HepG2 (cell line): ENCODE measurements around the gene RHOT2. TPM values are rescaled to one million over a fixed set of nuclear protein-coding genes. Genes with fewer than 3 reads are reported as not detected.

Experiments used
- CREB1 ChIP-seq, 2 experiments: fragments of 450-650 bp in 1 of 2; IDR thresholded peaks; 2 replicates each; pipeline ENCODE4 v1.6.1; 2016 to 2017; ENCODE audit warnings: control low read depth in 1 of 2, mild to moderate bottlenecking in 1 of 2, missing compliant biosample characterization in 1 of 2, missing genetic modification characterization in 1 of 2
- GATAD1 ChIP-seq: IDR thresholded peaks from 2 replicates; pipeline ENCODE4 v1.6.1; 2016; ENCODE audit warnings: missing genetic modification reagents, missing compliant biosample characterization
- KLF11 ChIP-seq: IDR thresholded peaks from 2 replicates; pipeline ENCODE4 v1.6.1; 2016; ENCODE audit warnings: missing compliant biosample characterization
- KMT2B ChIP-seq: IDR thresholded peaks from 2 replicates; pipeline ENCODE4 v1.6.1; 2016; ENCODE audit warnings: missing genetic modification reagents, missing compliant biosample characterization
- MAF1 ChIP-seq: sonication (generic); formaldehyde crosslinking; IDR thresholded peaks from 2 replicates; pipeline ENCODE4 v1.5.0; 2020; ENCODE audit warnings: missing genetic modification reagents, borderline replicate concordance
- MTF1 ChIP-seq: sonication (generic); formaldehyde crosslinking; IDR thresholded peaks from 2 replicates; pipeline ENCODE4 v1.5.0; 2020; ENCODE audit warnings: missing genetic modification reagents
- NKX3-1 ChIP-seq: sonication (generic); formaldehyde crosslinking; IDR thresholded peaks from 2 replicates; pipeline ENCODE4 v1.5.0; 2020; ENCODE audit warnings: missing genetic modification reagents
- RORA ChIP-seq: sonication (generic); formaldehyde crosslinking; IDR thresholded peaks from 2 replicates; pipeline ENCODE4 v1.5.0; 2020; ENCODE audit warnings: mild to moderate bottlenecking, missing genetic modification reagents, moderate library complexity
- SNAI1 ChIP-seq: sonication (generic); formaldehyde crosslinking; IDR thresholded peaks from 2 replicates; pipeline ENCODE4 v1.5.0; 2020; ENCODE audit warnings: mild to moderate bottlenecking, missing genetic modification reagents, borderline replicate concordance
- SP5 ChIP-seq: IDR thresholded peaks from 2 replicates; pipeline ENCODE4 v1.6.1; 2016; ENCODE audit warnings: low read depth, borderline replicate concordance
- WIZ ChIP-seq: sonication (generic); formaldehyde crosslinking; IDR thresholded peaks from 2 replicates; pipeline ENCODE4 v1.5.1; 2020; ENCODE audit warnings: mild to moderate bottlenecking, missing genetic modification reagents
- ZBTB21 ChIP-seq: sonication (generic); formaldehyde crosslinking; IDR thresholded peaks from 2 replicates; pipeline ENCODE4 v1.4.0; 2020; ENCODE audit warnings: missing genetic modification reagents
- ZC3H13 ChIP-seq: sonication (generic); formaldehyde crosslinking; IDR thresholded peaks from 2 replicates; pipeline ENCODE4 v1.8.1; 2023; ENCODE audit warnings: mild to moderate bottlenecking, missing genetic modification reagents, moderate library complexity
- ZNF101 ChIP-seq: sonication (generic); formaldehyde crosslinking; IDR thresholded peaks from 2 replicates; pipeline ENCODE4 v1.4.0; 2020; ENCODE audit warnings: mild to moderate bottlenecking, low read depth, missing genetic modification reagents, borderline replicate concordance
- ZNF235 ChIP-seq: sonication (generic); formaldehyde crosslinking; IDR thresholded peaks from 2 replicates; pipeline ENCODE4 v1.8.1; 2023; ENCODE audit warnings: mild to moderate bottlenecking, missing genetic modification reagents, borderline replicate concordance
- ZNF83 ChIP-seq: sonication (generic); formaldehyde crosslinking; IDR thresholded peaks from 2 replicates; pipeline ENCODE4 v1.4.0; 2020; ENCODE audit warnings: missing genetic modification reagents, mild to moderate bottlenecking, borderline replicate concordance
- polyA plus RNA-seq, 8 experiments: library from polyadenylated mRNA; depleted of rRNA in 3 of 8; stranded (reverse) in 7 of 8; unstranded in 1 of 8; fragments of >200 nt; fragmentation: Illumina TruSeq in 4 of 8; extraction: Trizol in 4 of 8; gene quantifications; 2 replicates each; pipeline versions ENCODE4 v1.2.1 to v1.2.3, GENCODE V29; 2011 to 2016; ENCODE audit warnings: low read depth in 4 of 8, missing spikeins in 1 of 8, mixed read lengths in 1 of 8; ENCODE audit not compliant: insufficient read depth in 1 of 8
- total RNA-seq, 5 experiments: library from RNA; depleted of rRNA; stranded (reverse); fragments of >200 nt; fragmentation: Illumina TruSeq; extraction: Trizol; gene quantifications; 2 replicates each; pipeline ENCODE4 v1.2.3, GENCODE V29; 2016; ENCODE audit warnings: low read depth in 1 of 5
- TF ChIP-seq, protein P1 (sequence below): sonication (generic); formaldehyde crosslinking; IDR thresholded peaks from 2 replicates; pipeline ENCODE4 v1.5.0; 2020; ENCODE audit warnings: mild to moderate bottlenecking, missing genetic modification reagents
- TF ChIP-seq, protein P2 (sequence below): sonication (generic); formaldehyde crosslinking; IDR thresholded peaks from 2 replicates; pipeline ENCODE4 v1.8.0; 2022; ENCODE audit warnings: missing genetic modification reagents, mild to moderate bottlenecking, inconsistent platforms, borderline replicate concordance
- TF ChIP-seq, protein P3 (sequence below): sonication (generic); formaldehyde crosslinking; conservative IDR thresholded peaks from 2 replicates; pipeline ENCODE4 v1.8.0; 2022; ENCODE audit warnings: missing genetic modification reagents
- TF ChIP-seq, protein P4 (sequence below): sonication (generic); formaldehyde crosslinking; IDR thresholded peaks from 2 replicates; pipeline ENCODE4 v1.8.0; 2023; ENCODE audit warnings: mild to moderate bottlenecking, missing genetic modification reagents

The RHOT2 gene
- total and polyA plus RNA-seq, 2 of the 13 experiments (the other 11 are each of a cell fraction or from before 2014, with no cell fraction given), result 63.6 to 76.9 TPM

DNA sequence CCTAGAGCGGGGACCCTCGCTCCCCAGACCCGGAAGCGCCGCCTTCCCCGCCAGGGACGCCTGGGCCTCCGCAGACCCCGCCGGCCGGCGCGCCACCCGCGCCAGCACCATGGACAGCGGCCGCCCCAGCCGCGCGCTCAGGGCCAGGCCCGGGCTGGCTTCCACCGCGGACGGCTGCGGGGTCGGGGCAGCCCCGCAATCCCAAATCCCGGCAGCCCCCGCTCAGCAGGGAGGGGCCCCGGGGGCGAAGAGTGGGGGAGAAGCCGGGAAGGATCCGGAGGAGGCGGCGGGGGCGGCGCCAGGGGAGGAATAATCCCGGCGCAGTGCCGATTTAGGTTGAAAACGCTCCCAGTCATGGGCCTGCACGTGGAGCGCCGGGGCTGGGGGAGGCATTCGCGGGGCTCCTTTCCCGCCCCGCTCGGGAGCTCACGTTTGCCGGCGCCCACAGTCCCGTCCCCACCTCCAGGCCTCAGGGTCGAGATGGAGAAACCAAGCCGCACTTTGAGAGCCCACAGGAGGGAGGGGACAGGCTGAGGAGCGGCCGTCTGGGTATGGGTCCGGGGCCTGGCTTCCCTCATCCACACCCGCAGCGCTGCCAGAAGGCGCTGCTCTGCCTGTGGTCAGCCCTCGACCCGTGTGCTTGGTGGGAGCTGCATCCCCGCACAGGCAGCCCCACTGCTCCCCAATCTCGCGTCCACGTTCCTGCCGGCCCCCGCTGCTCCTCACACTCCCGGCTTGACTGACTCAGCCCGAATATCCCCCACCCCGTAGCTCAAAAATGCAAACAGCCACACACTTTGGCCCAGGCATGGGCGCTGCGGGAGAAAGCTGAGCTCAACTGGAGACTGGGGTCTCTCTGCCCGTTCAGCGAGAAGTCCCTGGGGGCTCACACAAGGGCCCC, 33.0 kb downstream of the RHOT2 start (continued):
- TF ChIP-seq ZC3H13 (CRISPR knock-in tag) (0 out of 2 replicates have a peak, but pooled peaks have one; percentile 45), MAF1 (CRISPR knock-in tag) (no peak), ZNF235 (CRISPR knock-in tag) (peak; percentile 56; the same call in 1 of the 2 replicates), KLF11 (CRISPR knock-in tag) (no peak), ZNF101 (no peak), MTF1 (CRISPR knock-in tag) (peak; percentile 84; the same call in 1 of the 2 replicates), KMT2B (no peak), NKX3-1 (CRISPR knock-in tag) (peak; percentile 81), CREB1 (IDR thresholded peaks at IDR 0.05) (no peak), CREB1 (CRISPR knock-in tag; IDR thresholded peaks at IDR 0.05) (no peak), SP5 (CRISPR knock-in tag) (no peak), GATAD1 (CRISPR knock-in tag) (0 out of 2 replicates have a peak, but pooled peaks have one; percentile 32), SNAI1 (no peak), ZBTB21 (CRISPR knock-in tag) (no peak), ZNF83 (CRISPR knock-in tag) (no peak), RORA (CRISPR knock-in tag) (no peak), WIZ (no peak)
- TF ChIP-seq, protein P1, sequence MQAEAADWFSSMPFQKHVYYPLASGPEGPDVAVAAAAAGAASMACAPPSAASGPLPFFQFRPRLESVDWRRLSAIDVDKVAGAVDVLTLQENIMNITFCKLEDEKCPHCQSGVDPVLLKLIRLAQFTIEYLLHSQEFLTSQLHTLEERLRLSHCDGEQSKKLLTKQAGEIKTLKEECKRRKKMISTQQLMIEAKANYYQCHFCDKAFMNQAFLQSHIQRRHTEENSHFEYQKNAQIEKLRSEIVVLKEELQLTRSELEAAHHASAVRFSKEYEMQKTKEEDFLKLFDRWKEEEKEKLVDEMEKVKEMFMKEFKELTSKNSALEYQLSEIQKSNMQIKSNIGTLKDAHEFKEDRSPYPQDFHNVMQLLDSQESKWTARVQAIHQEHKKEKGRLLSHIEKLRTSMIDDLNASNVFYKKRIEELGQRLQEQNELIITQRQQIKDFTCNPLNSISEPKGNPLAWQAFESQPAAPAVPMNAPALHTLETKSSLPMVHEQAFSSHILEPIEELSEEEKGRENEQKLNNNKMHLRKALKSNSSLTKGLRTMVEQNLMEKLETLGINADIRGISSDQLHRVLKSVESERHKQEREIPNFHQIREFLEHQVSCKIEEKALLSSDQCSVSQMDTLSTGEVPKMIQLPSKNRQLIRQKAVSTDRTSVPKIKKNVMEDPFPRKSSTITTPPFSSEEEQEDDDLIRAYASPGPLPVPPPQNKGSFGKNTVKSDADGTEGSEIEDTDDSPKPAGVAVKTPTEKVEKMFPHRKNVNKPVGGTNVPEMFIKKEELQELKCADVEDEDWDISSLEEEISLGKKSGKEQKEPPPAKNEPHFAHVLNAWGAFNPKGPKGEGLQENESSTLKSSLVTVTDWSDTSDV, result no peak
- TF ChIP-seq, protein P2, sequence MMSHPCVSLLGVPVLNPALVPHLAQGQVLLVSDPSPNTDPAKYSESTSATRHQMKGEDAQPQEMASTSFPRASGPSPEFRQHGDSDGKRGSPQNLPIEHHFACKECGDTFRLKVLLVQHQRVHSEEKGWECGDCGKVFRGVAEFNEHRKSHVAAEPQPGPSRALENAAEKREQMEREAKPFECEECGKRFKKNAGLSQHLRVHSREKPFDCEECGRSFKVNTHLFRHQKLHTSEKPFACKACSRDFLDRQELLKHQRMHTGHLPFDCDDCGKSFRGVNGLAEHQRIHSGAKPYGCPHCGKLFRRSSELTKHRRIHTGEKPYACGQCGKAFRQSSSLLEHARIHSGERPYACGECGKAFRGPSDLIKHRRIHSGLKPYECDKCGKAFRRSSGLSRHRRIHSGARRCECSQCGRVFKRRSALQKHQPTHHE (CRISPR knock-in tag), result no peak
- TF ChIP-seq, protein P3, sequence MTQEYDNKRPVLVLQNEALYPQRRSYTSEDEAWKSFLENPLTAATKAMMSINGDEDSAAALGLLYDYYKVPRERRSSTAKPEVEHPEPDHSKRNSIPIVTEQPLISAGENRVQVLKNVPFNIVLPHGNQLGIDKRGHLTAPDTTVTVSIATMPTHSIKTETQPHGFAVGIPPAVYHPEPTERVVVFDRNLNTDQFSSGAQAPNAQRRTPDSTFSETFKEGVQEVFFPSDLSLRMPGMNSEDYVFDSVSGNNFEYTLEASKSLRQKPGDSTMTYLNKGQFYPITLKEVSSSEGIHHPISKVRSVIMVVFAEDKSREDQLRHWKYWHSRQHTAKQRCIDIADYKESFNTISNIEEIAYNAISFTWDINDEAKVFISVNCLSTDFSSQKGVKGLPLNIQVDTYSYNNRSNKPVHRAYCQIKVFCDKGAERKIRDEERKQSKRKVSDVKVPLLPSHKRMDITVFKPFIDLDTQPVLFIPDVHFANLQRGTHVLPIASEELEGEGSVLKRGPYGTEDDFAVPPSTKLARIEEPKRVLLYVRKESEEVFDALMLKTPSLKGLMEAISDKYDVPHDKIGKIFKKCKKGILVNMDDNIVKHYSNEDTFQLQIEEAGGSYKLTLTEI (CRISPR knock-in tag), result no peak
- TF ChIP-seq, protein P4, sequence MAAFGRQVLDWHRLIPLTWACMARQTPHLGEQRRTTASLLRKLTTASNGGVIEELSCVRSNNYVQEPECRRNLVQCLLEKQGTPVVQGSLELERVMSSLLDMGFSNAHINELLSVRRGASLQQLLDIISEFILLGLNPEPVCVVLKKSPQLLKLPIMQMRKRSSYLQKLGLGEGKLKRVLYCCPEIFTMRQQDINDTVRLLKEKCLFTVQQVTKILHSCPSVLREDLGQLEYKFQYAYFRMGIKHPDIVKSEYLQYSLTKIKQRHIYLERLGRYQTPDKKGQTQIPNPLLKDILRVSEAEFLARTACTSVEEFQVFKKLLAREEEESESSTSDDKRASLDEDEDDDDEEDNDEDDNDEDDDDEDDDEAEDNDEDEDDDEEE, result peak; percentile 82; the same call in 1 of the 2 replicates
